Measurements from ENCODE around the gene PARD6B. TPM values are rescaled to one million over a fixed set of nuclear protein-coding genes. Genes with fewer than 3 reads are reported as not detected.
"Not testable (repeated sequence)": the region's sequence is repeated elsewhere in the genome, so short reads cannot be mapped to it uniquely, and the experiment has no call there.

PARD6B gene
- total RNA-seq, 2 experiments from 2014 or later = 4.3 to 6.2 TPM

- ChIA-PET CTCF (interaction anchor here (11.6 kb wide), 1 partner anchor 140 kb away, joined by 289 read pairs; the partner anchor contains the start of gene ADNP), POLR2A (interaction anchor here (0.6 kb wide), 1 partner anchor 31 kb away, joined by 3 read pairs; no protein-coding TSS in a partner anchor)
- H3K4me3 Mint-ChIP-seq = no peak overlapping the region
These were observed 55.3 kb downstream of the PARD6B start for GRCh38 chr20:50786703-50787102.

GRCh38 chr20:50787181-50787580 is 55.8 kb downstream of the PARD6B start:
- no peaks in the 10 kb centered on the region for H3K9me3 Mint-ChIP-seq
- no peak for DNase-seq
- CTCF ChIA-PET = interaction anchor here (11.6 kb wide), 1 partner anchor 139 kb away, joined by 289 read pairs; the partner anchor contains the start of gene ADNP
- H3K4me3 Mint-ChIP-seq = no peak overlapping the region
- H3K27ac Mint-ChIP-seq = no peak overlapping the region
- H3K27me3 Mint-ChIP-seq = no peaks in the 10 kb centered on the region
- POLR2A ChIA-PET = no interaction called here
- H3K36me3 Mint-ChIP-seq (ENCODE audit: low read depth) = no peaks in the 10 kb centered on the region
- peaks cover 8% of the 10 kb centered on the region for H3K4me1 Mint-ChIP-seq

More at GRCh38 chr20:50786703-50787102, 55.3 kb downstream of the PARD6B start:
- no peaks in the 10 kb centered on the region for H3K9me3 Mint-ChIP-seq
- H3K27me3 Mint-ChIP-seq = no peaks in the 10 kb centered on the region
- no peak for DNase-seq
- peaks cover 8% of the 10 kb centered on the region for H3K4me1 Mint-ChIP-seq
- no peaks in the 10 kb centered on the region for H3K36me3 Mint-ChIP-seq (ENCODE audit: low read depth)
- H3K27ac Mint-ChIP-seq = no peak overlapping the region

GRCh38 chr20:50788045-50788991 is 56.9 kb downstream of the PARD6B start:
- H3K27me3 Mint-ChIP-seq = no peaks in the 10 kb centered on the region
- H3K9me3 Mint-ChIP-seq = no peaks in the 10 kb centered on the region
- ChIA-PET POLR2A (interaction anchor here (0.8 kb wide), 1 partner anchor 143 kb away, joined by 5 read pairs; the partner anchor contains the start of gene ADNP), CTCF (interaction anchor here (0.7 to 11.6 kb wide), 3 partner anchors 34 to 358 kb away, joined by 3 to 289 read pairs (median 5); partner anchors contain the start of gene ADNP)
- no peak overlapping the region for H3K27ac Mint-ChIP-seq
- no peak overlapping the region for H3K4me3 Mint-ChIP-seq
- no peaks in the 10 kb centered on the region for H3K36me3 Mint-ChIP-seq (ENCODE audit: low read depth)
- no peak for DNase-seq
- peaks cover 14% of the 10 kb centered on the region for H3K4me1 Mint-ChIP-seq

GRCh38 chr20:50789968-50790650 is 58.7 kb downstream of the PARD6B start:
- Mint-ChIP-seq H3K27ac (no peak overlapping the region), H3K4me3 (no peak overlapping the region), H3K27me3 (no peaks in the 10 kb centered on the region), H3K9me3 (no peaks in the 10 kb centered on the region), H3K36me3 (ENCODE audit: low read depth) (no peaks in the 10 kb centered on the region), H3K4me1 (peaks cover 19% of the 10 kb centered on the region)
- POLR2A ChIA-PET = interaction anchor here (1.8 to 6.5 kb wide), 2 partner anchors 138 to 168 kb away, joined by 18 to 134 read pairs; partner anchors contain the start of genes ADNP, DPM1 and MOCS3
- no peak for DNase-seq
- CTCF ChIA-PET = interaction anchor here (0.8 to 11.6 kb wide), 19 partner anchors 8 to 517 kb away, joined by 3 to 289 read pairs (median 5); partner anchors contain the start of genes ADNP, DPM1 and MOCS3

- Mint-ChIP-seq H3K36me3 (ENCODE audit: low read depth) (no peaks in the 10 kb centered on the region), H3K4me1 (peaks cover 22% of the 10 kb centered on the region), H3K4me3 (no peak overlapping the region), H3K27ac (peak overlapping the region; percentile 42), H3K9me3 (no peaks in the 10 kb centered on the region), H3K27me3 (no peaks in the 10 kb centered on the region)
- peak; percentile 85 for DNase-seq
- ChIA-PET POLR2A (interaction anchor here (1.8 to 6.5 kb wide), 2 partner anchors 138 to 167 kb away, joined by 18 to 134 read pairs; partner anchors contain the start of genes ADNP, DPM1 and MOCS3), CTCF (interaction anchor here (0.6 to 11.6 kb wide), 27 partner anchors 8 to 516 kb away, joined by 3 to 289 read pairs (median 4); partner anchors contain the start of genes ADNP, DPM1 and MOCS3)
These were observed 59.4 kb downstream of the PARD6B start for GRCh38 chr20:50790651-50791277.

- Mint-ChIP-seq H3K9me3 (no peaks in the 10 kb centered on the region), H3K4me1 (peaks cover 26% of the 10 kb centered on the region), H3K27ac (no peak overlapping the region), H3K36me3 (ENCODE audit: low read depth) (no peaks in the 10 kb centered on the region), H3K27me3 (no peaks in the 10 kb centered on the region), H3K4me3 (no peak overlapping the region)
- POLR2A ChIA-PET = interaction anchor here (0.6 to 6.5 kb wide), 2 partner anchors 83 to 135 kb away, joined by 3 to 134 read pairs; partner anchors contain the start of gene ADNP
- DNase-seq = no peak
- CTCF ChIA-PET = interaction anchor here (0.6 to 11.6 kb wide), 24 partner anchors 9 to 623 kb away, joined by 3 to 289 read pairs (median 6); partner anchors contain the start of genes ADNP, DPM1 and MOCS3
These were observed 61.6 kb downstream of the PARD6B start for GRCh38 chr20:50792708-50793574.

- ChIA-PET POLR2A (interaction anchor here (0.6 to 6.5 kb wide), 4 partner anchors 83 to 189 kb away, joined by 3 to 134 read pairs (median 22); partner anchors contain the start of genes ADNP, DPM1 and MOCS3), CTCF (interaction anchor here (0.6 to 11.6 kb wide), 32 partner anchors 9 to 622 kb away, joined by 3 to 289 read pairs (median 6); partner anchors contain the start of genes ADNP, DPM1 and MOCS3)
- not testable (repeated sequence) for H3K27ac Mint-ChIP-seq; H3K27me3 Mint-ChIP-seq; H3K4me3 Mint-ChIP-seq; H3K36me3 Mint-ChIP-seq (ENCODE audit: low read depth); H3K9me3 Mint-ChIP-seq
- peaks cover 26% of the 10 kb centered on the region for H3K4me1 Mint-ChIP-seq
- DNase-seq = peak; percentile 61
These were observed 62.2 kb downstream of the PARD6B start for GRCh38 chr20:50793575-50794016.

- no peak for DNase-seq
- H3K27ac Mint-ChIP-seq = no peak overlapping the region
- ChIA-PET POLR2A (interaction anchor here (0.8 to 6.5 kb wide), 10 partner anchors 9 to 188 kb away, joined by 3 to 134 read pairs (median 4); partner anchors contain the start of genes ADNP, DPM1 and MOCS3), CTCF (interaction anchor here (0.5 to 11.6 kb wide), 51 partner anchors 10 to 604 kb away, joined by 3 to 289 read pairs (median 5); partner anchors contain the start of genes ADNP, CEBPB, DPM1 and MOCS3)
- peak overlapping the region; percentile 56 for H3K4me3 Mint-ChIP-seq
- no peaks in the 10 kb centered on the region for H3K36me3 Mint-ChIP-seq (ENCODE audit: low read depth)
- H3K4me1 Mint-ChIP-seq = peaks cover 26% of the 10 kb centered on the region
- H3K9me3 Mint-ChIP-seq = no peaks in the 10 kb centered on the region
- H3K27me3 Mint-ChIP-seq = no peaks in the 10 kb centered on the region
These were observed 62.9 kb downstream of the PARD6B start for GRCh38 chr20:50794181-50794845.

- Mint-ChIP-seq H3K4me3 (peak within 1 kb of the TSS; percentile 81), H3K4me1 (peaks cover 26% of the 10 kb centered on the region), H3K27me3 (no peaks in the 10 kb centered on the region), H3K36me3 (ENCODE audit: low read depth) (no peaks in the 10 kb centered on the region), H3K9me3 (no peaks in the 10 kb centered on the region), H3K27ac (peak within 1 kb of the TSS; percentile 55)
- DNase-seq = peak; percentile 87
- ChIA-PET CTCF (interaction anchor here (0.5 to 11.6 kb wide), 50 partner anchors 9 to 604 kb away, joined by 3 to 289 read pairs (median 5); partner anchors contain the start of genes ADNP, CEBPB, DPM1 and MOCS3), POLR2A (interaction anchor here (0.8 to 6.5 kb wide), 10 partner anchors 9 to 187 kb away, joined by 3 to 134 read pairs (median 4); partner anchors contain the start of genes ADNP, DPM1 and MOCS3)
These were observed 63.7 kb downstream of the PARD6B start, which contains the start of gene BCAS4 for GRCh38 chr20:50794846-50795634. TSS of gene BCAS4 (plus strand) at chr20:50795061. CDS start at chr20:50795084, 23 bp downstream.

- Mint-ChIP-seq H3K27me3 (no peaks in the 10 kb centered on the region), H3K4me1 (peaks cover 18% of the 10 kb centered on the region), H3K4me3 (no peak overlapping the region), H3K27ac (no peak overlapping the region), H3K36me3 (ENCODE audit: low read depth) (no peaks in the 10 kb centered on the region), H3K9me3 (no peaks in the 10 kb centered on the region)
- CTCF ChIA-PET = interaction anchor here (1.2 to 11.6 kb wide), 2 partner anchors 9 to 129 kb away, joined by 4 to 289 read pairs; partner anchors contain the start of gene ADNP
- DNase-seq = no peak
- POLR2A ChIA-PET = interaction anchor here (1.0 kb wide), 1 partner anchor 134 kb away, joined by 3 read pairs; the partner anchor contains the start of gene ADNP
These were observed 65.8 kb downstream of the PARD6B start for GRCh38 chr20:50797142-50797541.
